Ectodermal cell (in vitro differentiated cells): Measurements from ENCODE around the gene TMEM125.

ENCODE experiments used
- H3K27ac ChIP-seq: 2 replicates; pipeline ENCODE4 v1.7.0; 2013; ENCODE audit warnings: mild to moderate bottlenecking, low read depth, low read length; ENCODE audit not compliant: insufficient read depth, poor library complexity, severe bottlenecking
- H3K27me3 ChIP-seq: 2 replicates; pipeline ENCODE4 v1.7.0; 2013; ENCODE audit warnings: mild to moderate bottlenecking, low read length; ENCODE audit not compliant: insufficient read depth, control insufficient read depth, poor library complexity, severe bottlenecking
- H3K36me3 ChIP-seq: one replicate; pipeline ENCODE4 v1.7.0; 2013; ENCODE audit warnings: low read length; ENCODE audit not compliant: control insufficient read depth, insufficient read depth
- H3K4me1 ChIP-seq: one replicate; pipeline ENCODE4 v1.7.0; 2013; ENCODE audit warnings: low read length; ENCODE audit not compliant: control insufficient read depth, insufficient read depth
- H3K4me3 ChIP-seq: 2 replicates; pipeline ENCODE4 v1.7.0; 2013; ENCODE audit warnings: low read depth, low read length, control low read depth; ENCODE audit not compliant: insufficient read depth
- H3K9me3 ChIP-seq: 2 replicates; pipeline ENCODE4 v1.7.0; 2013; ENCODE audit warnings: mild to moderate bottlenecking, low read length, moderate library complexity; ENCODE audit not compliant: control insufficient read depth
- WGBS, 2 experiments: methylation state at CpG; one replicate each; pipeline ENCODE4 v1.1.7; 2013; ENCODE audit warnings: missing lambda C conversion rate in 2 of 2; 5-methylcytosine and 5-hydroxymethylcytosine counted together

Gene TMEM125

DNA sequence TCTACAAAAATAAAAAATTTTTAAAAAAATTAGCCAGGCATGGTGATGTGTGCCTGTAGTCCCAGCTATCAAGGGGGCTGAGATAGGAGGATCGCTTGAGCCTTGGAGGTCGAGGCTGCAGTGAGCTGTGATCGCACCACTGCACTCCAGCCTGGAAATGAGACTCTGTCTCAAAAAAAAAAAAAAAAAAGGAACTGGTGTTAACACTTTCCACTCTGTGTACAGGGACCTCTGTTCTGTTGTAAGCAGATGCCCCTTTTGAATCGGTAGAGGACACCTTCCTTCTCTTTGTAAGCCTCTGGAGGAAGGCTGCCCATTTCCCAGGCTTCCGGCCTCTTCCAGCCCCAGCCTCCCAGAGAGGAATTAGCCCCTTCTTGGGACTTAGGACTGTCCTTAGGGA is 22.9 kb downstream of the TMEM125 start:
- WGBS, 2 experiments = 92 to 96% methylated on average over 5 of the region's 5 CpGs
- H3K27ac ChIP-seq = no peak overlapping the region
- no peak overlapping the region for H3K4me3 ChIP-seq
- peaks cover 18% of the 10 kb centered on the region for H3K4me1 ChIP-seq
- no peaks in the 10 kb centered on the region for H3K36me3 ChIP-seq
- no peaks in the 10 kb centered on the region for H3K9me3 ChIP-seq
- H3K27me3 ChIP-seq = no peaks in the 10 kb centered on the region

DNA sequence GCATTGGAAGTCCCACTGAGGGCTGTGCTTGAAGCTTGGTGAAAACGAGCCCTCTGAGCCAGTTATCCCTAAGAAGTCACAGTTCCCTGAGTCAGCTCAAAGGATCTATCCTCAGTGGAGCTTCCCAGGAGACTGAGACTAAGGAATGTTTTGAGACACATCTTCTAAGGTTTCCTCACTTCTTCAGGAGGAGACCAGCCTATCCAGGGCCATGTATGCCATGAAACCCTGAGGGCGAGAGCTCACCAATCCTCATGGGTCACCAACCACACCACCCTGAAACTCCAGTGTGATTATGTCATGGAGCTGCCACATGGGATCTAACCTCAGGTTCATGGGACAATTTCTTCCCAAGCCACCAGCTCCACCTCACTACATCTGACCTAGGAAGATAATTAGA is 23.4 kb downstream of the TMEM125 start:
- 87 to 96% methylated on average over 2 of the region's 2 CpGs for WGBS, 2 experiments

DNA sequence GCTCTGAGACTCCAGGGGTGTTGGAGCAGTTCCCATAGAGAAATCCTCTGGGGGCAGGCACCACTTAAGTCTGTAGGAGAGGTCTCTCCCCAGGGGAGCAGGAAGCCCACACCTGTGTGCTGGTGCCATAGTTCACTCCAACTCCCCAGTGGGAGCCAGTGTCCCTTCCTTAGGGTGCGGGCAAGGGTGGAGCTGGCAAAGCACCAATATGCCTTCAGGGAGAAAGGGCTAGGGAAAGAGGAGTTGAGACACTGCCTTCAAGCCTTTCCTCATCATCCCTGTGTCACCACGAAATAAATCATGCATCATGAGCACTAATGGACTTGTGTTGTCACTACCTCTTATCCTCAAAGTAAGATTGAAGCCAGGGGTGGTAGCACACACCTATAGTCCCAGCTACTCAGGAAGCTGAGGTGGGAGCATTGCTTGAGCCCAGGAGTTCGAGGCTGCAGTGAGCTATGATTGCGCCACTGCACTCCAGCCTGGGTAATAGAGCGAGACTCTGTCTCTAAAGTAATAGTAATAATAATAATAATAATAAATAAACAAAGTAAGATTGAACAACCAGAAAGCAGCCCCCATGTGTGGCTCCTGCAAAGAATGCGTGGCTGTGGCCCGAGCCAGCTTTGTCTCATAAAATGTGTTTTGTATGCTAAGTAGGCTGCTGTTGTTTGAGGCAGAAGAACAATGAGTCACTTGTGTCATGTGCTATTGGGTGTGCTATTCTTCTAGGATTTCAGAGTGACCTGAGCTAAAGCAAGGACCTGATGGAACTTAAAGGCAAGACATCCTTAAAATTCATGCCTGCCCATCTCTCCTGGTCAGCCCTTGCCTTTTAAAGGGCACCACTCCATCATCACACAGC is 24.3 kb downstream of the TMEM125 start:
- Histone ChIP-seq H3K4me3 (no peak overlapping the region), H3K27ac (no peak overlapping the region), H3K9me3 (no peaks in the 10 kb centered on the region), H3K36me3 (no peaks in the 10 kb centered on the region), H3K4me1 (peaks cover 18% of the 10 kb centered on the region), H3K27me3 (no peaks in the 10 kb centered on the region)
- 81 to 86% methylated on average over 5 of the region's 7 CpGs for WGBS, 2 experiments

More for the DNA sequence above, 23.4 kb downstream of the TMEM125 start:
- no peak overlapping the region for H3K4me3 ChIP-seq
- H3K27me3 ChIP-seq = no peaks in the 10 kb centered on the region
- no peaks in the 10 kb centered on the region for H3K9me3 ChIP-seq
- peaks cover 18% of the 10 kb centered on the region for H3K4me1 ChIP-seq
- no peaks in the 10 kb centered on the region for H3K36me3 ChIP-seq
- no peak overlapping the region for H3K27ac ChIP-seq

DNA sequence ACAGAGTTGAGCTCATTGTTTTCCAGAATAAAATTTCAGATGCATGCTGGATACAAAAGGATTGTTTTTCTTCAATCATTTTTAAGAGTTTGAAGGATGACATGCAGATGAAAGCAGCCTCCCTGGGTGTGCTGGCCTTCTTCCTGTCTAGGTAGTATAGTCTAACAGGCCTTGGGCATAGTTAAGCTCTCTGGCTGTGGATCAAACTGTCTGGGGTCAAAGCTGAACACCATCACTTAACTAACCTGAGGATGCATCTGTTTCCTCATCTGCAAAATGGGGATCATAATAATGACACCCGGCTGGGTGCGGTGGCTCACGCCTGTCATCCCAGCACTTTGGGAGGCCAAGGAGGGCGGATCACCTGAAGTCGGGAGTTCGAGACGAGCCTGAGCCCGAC is 25.0 kb downstream of the TMEM125 start:
- peaks cover 18% of the 10 kb centered on the region for H3K4me1 ChIP-seq
- 90 to 94% methylated on average over 8 of the region's 8 CpGs for WGBS, 2 experiments
- H3K27ac ChIP-seq = no peak overlapping the region
- no peaks in the 10 kb centered on the region for H3K36me3 ChIP-seq
- no peaks in the 10 kb centered on the region for H3K27me3 ChIP-seq
- H3K4me3 ChIP-seq = no peak overlapping the region
- no peaks in the 10 kb centered on the region for H3K9me3 ChIP-seq

DNA sequence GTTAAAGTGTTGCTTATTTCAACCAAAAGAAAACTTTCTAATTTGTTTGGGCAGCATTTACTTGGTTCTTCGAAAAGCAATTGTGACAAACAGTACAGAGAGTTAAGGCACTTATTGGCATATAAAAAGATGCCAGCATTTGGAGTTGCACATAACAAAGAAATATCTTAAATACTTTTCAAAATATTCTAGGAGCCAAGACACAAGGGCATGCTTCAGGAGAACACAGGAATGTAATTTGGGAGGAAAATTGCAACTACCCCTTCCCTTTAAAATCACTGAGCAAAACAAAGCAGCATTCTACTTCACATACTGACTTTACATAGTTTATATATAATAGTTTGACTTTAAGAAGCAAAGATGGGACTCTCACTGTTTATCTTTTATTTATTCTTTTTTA is 26.4 kb downstream of the TMEM125 start:
- Histone ChIP-seq H3K27ac (no peak overlapping the region), H3K4me3 (no peak overlapping the region), H3K4me1 (peaks cover 18% of the 10 kb centered on the region), H3K36me3 (no peaks in the 10 kb centered on the region), H3K9me3 (no peaks in the 10 kb centered on the region), H3K27me3 (no peaks in the 10 kb centered on the region)
- WGBS, 2 experiments = 80 to 89% methylated on average over 1 of the region's 1 CpG

DNA sequence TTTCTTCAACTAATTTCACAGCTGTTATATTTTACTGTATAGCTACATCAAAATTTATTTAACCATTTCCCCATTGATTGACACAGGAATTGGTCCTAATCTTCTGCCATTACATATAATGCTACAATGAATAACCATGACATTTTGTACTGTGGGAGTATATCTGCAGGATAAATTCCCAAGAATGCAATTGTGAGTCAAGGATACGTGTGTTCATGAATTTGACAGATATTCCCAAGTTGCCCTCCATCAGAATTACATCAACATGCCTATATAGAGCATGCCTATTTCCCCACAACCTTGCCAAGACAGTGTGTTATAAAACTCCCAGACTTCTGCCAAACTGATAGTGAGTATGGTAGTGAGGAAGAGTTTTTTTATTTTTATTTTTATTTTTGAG is 28.3 kb downstream of the TMEM125 start:
- no peaks in the 10 kb centered on the region for H3K36me3 ChIP-seq
- H3K4me3 ChIP-seq = no peak overlapping the region
- WGBS, 2 experiments = 100% methylated on average over 1 of the region's 1 CpG
- peaks cover 18% of the 10 kb centered on the region for H3K4me1 ChIP-seq
- H3K27me3 ChIP-seq = no peaks in the 10 kb centered on the region
- H3K9me3 ChIP-seq = no peaks in the 10 kb centered on the region
- H3K27ac ChIP-seq = no peak overlapping the region

DNA sequence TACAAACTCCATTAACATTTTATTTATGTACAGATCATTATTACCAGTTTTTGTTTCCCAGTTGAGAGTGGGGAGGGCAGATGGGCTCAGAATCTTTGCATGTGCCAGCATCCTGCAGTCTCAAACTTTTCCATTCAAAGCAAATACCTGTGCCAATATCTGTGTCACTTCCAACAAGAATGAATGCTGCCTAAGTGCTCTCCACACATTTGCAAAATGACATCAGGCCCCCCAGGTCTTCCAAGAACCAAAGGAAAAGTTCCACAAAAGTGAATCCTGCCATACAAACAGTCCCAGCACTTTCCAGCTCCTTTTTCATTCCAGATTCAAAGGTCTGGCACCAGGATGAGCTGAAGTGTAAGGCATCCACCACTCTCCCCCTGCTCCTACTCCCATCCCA is 29.3 kb downstream of the TMEM125 start:
- H3K4me1 ChIP-seq = peaks cover 18% of the 10 kb centered on the region
- H3K27ac ChIP-seq = no peak overlapping the region
- no peak overlapping the region for H3K4me3 ChIP-seq
- no peaks in the 10 kb centered on the region for H3K27me3 ChIP-seq
- H3K36me3 ChIP-seq = no peaks in the 10 kb centered on the region
- no peaks in the 10 kb centered on the region for H3K9me3 ChIP-seq

DNA sequence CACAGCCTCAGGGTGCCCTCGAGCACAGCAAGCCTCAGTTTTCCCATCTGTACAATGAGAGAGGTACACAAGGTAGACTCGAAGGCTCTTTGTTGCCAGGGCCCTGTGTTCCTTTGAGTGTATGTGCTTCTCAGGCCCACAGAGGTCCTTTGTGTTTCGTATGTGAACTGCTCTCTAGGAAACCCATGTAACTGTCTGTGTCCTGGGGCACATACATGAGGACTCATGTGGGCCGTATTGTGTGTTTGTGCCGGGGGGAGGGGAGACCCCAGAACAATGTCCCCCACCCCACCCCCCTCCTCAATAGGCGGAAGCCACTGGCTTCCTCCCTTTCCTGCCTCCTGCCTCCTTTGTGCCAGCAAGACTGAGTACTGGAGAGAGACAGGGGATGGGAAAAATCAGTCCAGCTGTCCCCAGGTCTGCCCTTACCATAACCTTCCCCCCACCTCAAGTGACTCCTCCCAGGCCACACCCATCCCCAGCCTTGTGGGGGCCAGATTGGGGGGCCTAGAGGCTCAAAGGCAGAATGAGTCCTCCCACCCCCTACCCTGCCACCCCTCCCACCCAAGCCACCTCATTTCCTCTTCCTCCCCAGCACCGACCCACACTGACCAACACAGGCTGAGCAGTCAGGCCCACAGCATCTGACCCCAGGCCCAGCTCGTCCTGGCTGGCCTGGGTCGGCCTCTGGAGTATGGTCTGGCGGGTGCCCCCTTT is 30.8 kb downstream of the TMEM125 start, which contains the start of gene TIE1:
Gene TIE1, plus strand, starts transcription at position 605 of the 717 bp plus-strand sequence. Its CDS starts 90 bp downstream, at position 695.
- WGBS, 2 experiments = 87 to 88% methylated on average over 7 to 10 of the region's 10 CpGs
- Histone ChIP-seq H3K4me1 (peaks cover 7% of the 10 kb centered on the region), H3K4me3 (no peak within 1 kb of the TSS), H3K36me3 (no peaks in the 10 kb centered on the region), H3K27ac (no peak within 1 kb of the TSS), H3K9me3 (no peaks in the 10 kb centered on the region), H3K27me3 (no peaks in the 10 kb centered on the region)

DNA sequence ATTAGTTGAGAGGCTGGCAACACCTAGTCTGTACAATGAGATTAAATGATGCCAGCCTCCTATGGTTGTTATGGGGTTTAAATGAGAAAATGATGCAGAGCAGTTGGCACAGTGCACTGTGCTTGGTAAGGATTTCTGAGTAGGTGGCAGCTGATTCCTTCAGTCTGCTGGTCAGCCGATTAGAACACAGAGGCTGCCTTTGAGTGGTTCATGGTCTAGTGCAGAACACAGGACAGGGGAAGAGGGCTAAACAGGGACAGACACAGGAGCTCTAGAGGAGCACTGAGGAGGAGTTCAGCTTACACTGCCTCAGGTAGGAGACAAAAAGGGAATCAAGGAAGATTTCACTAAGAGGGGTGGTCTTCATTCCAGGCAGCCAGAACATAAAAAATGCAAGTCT is 32.4 kb downstream of the TMEM125 start:
- H3K4me1 ChIP-seq = no peaks in the 10 kb centered on the region
- H3K9me3 ChIP-seq = no peaks in the 10 kb centered on the region
- no peaks in the 10 kb centered on the region for H3K27me3 ChIP-seq
- H3K27ac ChIP-seq = no peak overlapping the region
- 85 to 92% methylated on average over 1 of the region's 1 CpG for WGBS, 2 experiments
- H3K36me3 ChIP-seq = no peaks in the 10 kb centered on the region
- H3K4me3 ChIP-seq = no peak overlapping the region

DNA sequence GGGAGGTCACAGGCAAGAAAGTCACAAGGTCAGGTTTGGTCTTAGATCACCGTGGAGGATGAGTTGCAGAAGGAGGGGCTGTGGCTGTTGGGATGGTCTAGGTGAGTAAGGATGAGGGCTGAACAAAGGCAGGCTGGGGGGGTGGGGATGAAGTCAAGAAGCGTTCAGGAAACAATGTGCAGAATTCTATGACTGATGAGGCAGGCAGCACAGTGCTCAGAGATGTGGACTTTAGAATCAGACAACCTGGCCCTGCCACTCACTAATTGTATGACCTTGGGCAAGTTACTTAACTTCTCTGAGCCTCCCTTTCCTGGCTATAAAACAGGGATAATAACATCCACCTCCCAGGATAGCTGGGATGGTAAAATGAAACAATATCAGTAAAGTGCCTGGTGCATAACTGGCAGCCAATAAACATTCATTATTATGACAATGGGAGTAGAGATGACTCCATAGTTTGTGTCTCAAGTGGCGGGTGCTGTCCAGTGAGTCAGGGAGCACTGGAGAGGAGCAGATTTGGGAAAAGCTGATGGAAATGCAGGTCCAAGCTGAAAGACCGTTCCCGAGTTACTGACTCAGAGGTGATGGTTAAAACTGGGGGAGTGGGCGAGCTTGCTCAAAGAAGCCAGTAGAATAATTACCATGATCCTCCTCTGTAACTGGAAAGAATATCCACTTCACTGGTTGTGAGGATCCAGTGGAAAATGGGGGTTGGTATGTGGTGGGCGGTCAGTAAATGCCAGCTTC is 33.1 kb downstream of the TMEM125 start:
- Histone ChIP-seq H3K4me1 (no peaks in the 10 kb centered on the region), H3K4me3 (no peak overlapping the region), H3K9me3 (no peaks in the 10 kb centered on the region), H3K27ac (no peak overlapping the region), H3K27me3 (no peaks in the 10 kb centered on the region), H3K36me3 (no peaks in the 10 kb centered on the region)
- 88 to 91% methylated on average over 7 of the region's 7 CpGs for WGBS, 2 experiments
